Mammary epithelial cell (primary cell): Measurements from ENCODE around the gene TUBA3E.
"Not testable (repeated sequence)": the region's sequence is repeated elsewhere in the genome, so short reads cannot be mapped to it uniquely, and the experiment has no call there.

Experiments
- CTCF ChIP-seq, 2 donors: IDR thresholded peaks in 1 of 2; conservative IDR thresholded peaks in 1 of 2; 2 replicates each; pipeline ENCODE4 v1.5.1; 2011 to 2012; ENCODE audit warnings: inconsistent platforms in 2 of 2, low read length in 2 of 2, mild to moderate bottlenecking in 2 of 2, control low read depth in 1 of 2, low read depth in 1 of 2; ENCODE audit not compliant: insufficient read depth in 1 of 2; ENCODE audit errors: extremely low read depth in 1 of 2
- EZH2 ChIP-seq: IDR thresholded peaks from 2 replicates; pipeline ENCODE4 v1.6.1; 2012; ENCODE audit warnings: low read length, inconsistent platforms, borderline replicate concordance

GRCh38 chr2:130188958-130189357, 9.3 kb downstream of the TUBA3E start:
- TF ChIP-seq CTCF (conservative IDR thresholded peaks at IDR 0.05 in 1 of 2, IDR thresholded peaks at IDR 0.05 in 1 of 2; ENCODE audit: extremely low read depth in 1 of 2, insufficient read depth in 1 of 2, low read depth in 1 of 2, low read length in 2 of 2); EZH2: not testable (repeated sequence)
